Ascending aorta (tissue), 2 donors: ENCODE results near the gene LTO1. TPM values are rescaled to one million over a fixed set of nuclear protein-coding genes. Genes with fewer than 3 reads are reported as not detected.
A peak's percentile ranks its signal among the peaks of the same experiment; 100 is the strongest.

Experiments
- DNase-seq, 2 donors: peaks; one replicate each; pipeline ENCODE4 v3.0.0-alpha.2; 2019; ENCODE audit warnings: low spot score in 2 of 2
- H3K27ac ChIP-seq, 2 donors: fragments of 200-600 bp; sonication (generic); one replicate each; pipeline ENCODE4 v1.5.1; 2016 to 2017; ENCODE audit warnings: mild to moderate bottlenecking in 1 of 2
- H3K27me3 ChIP-seq: fragments of 200-600 bp; sonication (generic); one replicate; pipeline ENCODE4 v1.5.1; 2017
- H3K36me3 ChIP-seq, 2 donors: fragments of 200-600 bp; sonication (generic); one replicate each; pipeline ENCODE4 v1.5.1; 2016
- H3K4me1 ChIP-seq, 2 donors: fragments of 200-600 bp; sonication (generic); one replicate each; pipeline ENCODE4 v1.5.1; 2016 to 2017; ENCODE audit warnings: mild to moderate bottlenecking in 1 of 2
- H3K4me3 ChIP-seq, 2 donors: fragments of 200-600 bp; sonication (generic); one replicate each; pipeline ENCODE4 v1.5.1; 2016 to 2017; ENCODE audit warnings: mild to moderate bottlenecking in 1 of 2
- H3K9me3 ChIP-seq, 2 donors: fragments of 200-600 bp; sonication (generic); one replicate each; pipeline ENCODE4 v1.5.1; 2016
- CTCF ChIP-seq, 3 experiments: fragments of 200-600 bp in 2 of 3; fragments of 450-650 bp in 1 of 3; sonication (generic) in 2 of 3; IDR thresholded peaks; one replicate each; pipeline ENCODE4 v1.5.1; 2016 to 2019; ENCODE audit warnings: antibody characterized with exemption in 3 of 3, mild to moderate bottlenecking in 1 of 3, moderate library complexity in 1 of 3
- intact Hi-C: fragments of 100-400 bp; cut with DNase I; formaldehyde crosslinking; loops from one replicate; pipeline ENCODE4 v1.15.1; 2023
- total RNA-seq: library from RNA; depleted of rRNA; stranded (reverse); fragments of >200 nt; gene quantifications from one replicate; pipeline ENCODE4 v1.1.0, GENCODE V29; 2016

Gene LTO1
- total RNA-seq, 1 donor from 2014 or later: 10.2 TPM

GRCh38 chr11:69665669-69666068, 9.5 kb downstream of the LTO1 start:
- no peak for DNase-seq

GRCh38 chr11:69664901-69665300, 10.3 kb downstream of the LTO1 start:
- Histone ChIP-seq H3K4me1 (no peaks in the 10 kb centered on the region), H3K9me3 (no peaks in the 10 kb centered on the region), H3K27ac (no peak overlapping the region), H3K36me3 (peaks cover 39 to 59% of the 10 kb centered on the region in 2 donors), H3K27me3 (no peaks in the 10 kb centered on the region), H3K4me3 (no peak overlapping the region)
- TF ChIP-seq CTCF (IDR thresholded peaks at IDR 0.05): no peak
- peak in 1 of 2 donors; percentile 58 for DNase-seq
- intact Hi-C loops: no loop called here

More at GRCh38 chr11:69665669-69666068, 9.5 kb downstream of the LTO1 start:
- Histone ChIP-seq H3K4me1 (peaks cover 0 to 3% of the 10 kb centered on the region in 2 donors), H3K9me3 (no peaks in the 10 kb centered on the region), H3K4me3 (no peak overlapping the region), H3K27ac (no peak overlapping the region), H3K36me3 (peaks cover 40 to 59% of the 10 kb centered on the region in 2 donors), H3K27me3 (no peaks in the 10 kb centered on the region)
- intact Hi-C loops: no loop called here
- no peak for TF ChIP-seq CTCF (IDR thresholded peaks at IDR 0.05)

DNA sequence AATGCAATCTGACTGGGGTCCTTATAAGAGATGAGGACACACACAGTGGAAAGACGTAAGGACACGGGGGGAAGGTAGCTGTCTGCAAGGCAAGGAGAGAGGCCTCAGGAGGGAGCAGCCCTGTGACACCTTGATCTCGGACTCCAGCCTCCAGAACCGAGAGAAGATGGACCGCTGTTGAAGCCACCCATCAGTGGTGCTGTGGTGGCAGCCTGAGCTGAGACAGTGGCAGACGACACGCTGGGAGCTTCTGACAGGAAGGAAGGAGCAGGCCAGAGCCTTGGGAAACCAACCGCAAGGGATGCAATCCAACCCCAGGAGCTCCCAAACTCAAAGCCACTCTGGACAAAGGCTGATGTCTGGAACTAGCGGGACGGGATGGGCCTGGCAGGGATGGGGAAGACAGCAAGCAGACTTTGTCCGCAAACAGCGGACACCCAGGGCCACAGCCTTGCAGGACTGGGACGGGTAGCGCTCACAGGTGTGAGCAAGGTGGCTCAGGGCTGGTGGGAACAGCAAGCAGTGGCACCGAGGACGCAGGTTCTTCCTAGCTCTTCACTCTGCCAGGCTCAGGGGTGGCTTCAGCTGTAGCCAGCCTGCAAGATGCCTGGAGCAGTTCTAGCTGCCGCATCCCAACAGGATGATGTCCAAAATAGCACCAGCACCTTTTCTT, 10.9 kb downstream of the LTO1 start:
- no peak overlapping the region for H3K4me3 ChIP-seq
- H3K27me3 ChIP-seq: no peaks in the 10 kb centered on the region
- H3K4me1 ChIP-seq: no peaks in the 10 kb centered on the region
- H3K36me3 ChIP-seq: peaks cover 33 to 55% of the 10 kb centered on the region in 2 donors
- intact Hi-C loops: no loop called here
- no peaks in the 10 kb centered on the region for H3K9me3 ChIP-seq
- no peak for TF ChIP-seq CTCF (IDR thresholded peaks at IDR 0.05)
- no peak overlapping the region for H3K27ac ChIP-seq
- DNase-seq: no peak

DNA sequence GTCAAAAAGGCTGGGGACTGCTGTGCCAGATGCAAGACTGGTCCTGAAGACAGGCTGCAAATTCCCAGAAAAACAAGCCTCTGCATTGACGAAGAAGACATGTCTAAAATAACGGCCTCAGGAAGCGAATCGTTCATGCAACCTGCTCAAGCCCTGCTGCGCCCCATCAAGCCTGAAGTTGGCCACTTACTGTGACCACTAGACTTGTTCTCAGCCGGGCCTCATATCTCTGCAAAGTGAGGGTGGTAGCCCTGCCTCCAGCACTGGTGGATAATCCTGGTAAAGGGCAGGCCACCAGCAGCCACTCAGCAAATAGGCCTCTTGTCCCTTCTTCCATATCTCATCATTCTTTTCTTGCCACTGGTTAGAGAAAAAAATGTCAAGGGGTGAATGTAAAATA, 11.8 kb downstream of the LTO1 start:
- Histone ChIP-seq H3K4me3 (no peak overlapping the region), H3K27me3 (no peaks in the 10 kb centered on the region), H3K27ac (no peak overlapping the region), H3K9me3 (no peaks in the 10 kb centered on the region), H3K4me1 (no peaks in the 10 kb centered on the region), H3K36me3 (peaks cover 32 to 46% of the 10 kb centered on the region in 2 donors)
- TF ChIP-seq CTCF (IDR thresholded peaks at IDR 0.05): no peak
- DNase-seq: no peak
- intact Hi-C loops: no loop called here

DNA sequence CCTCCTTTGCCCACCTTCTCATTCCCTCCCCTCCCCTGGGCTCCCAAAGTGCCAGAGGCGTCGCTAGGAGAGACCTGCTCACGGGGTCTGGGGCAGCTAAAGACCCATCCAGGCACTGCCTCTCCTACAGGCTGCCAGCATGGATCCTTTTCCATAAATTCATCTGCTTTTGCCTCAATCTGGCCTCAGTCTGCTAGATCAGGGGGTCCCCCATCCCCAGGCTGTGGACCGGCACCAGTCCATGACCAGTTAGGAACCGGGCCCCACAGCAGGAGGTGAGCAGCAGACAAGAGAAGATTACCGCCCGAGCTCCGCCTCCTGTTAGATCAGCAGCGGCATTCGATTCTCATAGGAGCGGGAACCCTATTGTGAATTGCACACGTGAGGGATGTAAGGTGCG, 12.3 kb downstream of the LTO1 start:
- no peaks in the 10 kb centered on the region for H3K4me1 ChIP-seq
- TF ChIP-seq CTCF (IDR thresholded peaks at IDR 0.05): no peak
- intact Hi-C loops: no loop called here
- H3K27ac ChIP-seq: no peak overlapping the region
- no peak for DNase-seq
- no peaks in the 10 kb centered on the region for H3K27me3 ChIP-seq
- H3K9me3 ChIP-seq: no peaks in the 10 kb centered on the region
- peaks cover 32 to 41% of the 10 kb centered on the region in 2 donors for H3K36me3 ChIP-seq
- H3K4me3 ChIP-seq: no peak overlapping the region
